GM23338 (cell line): ENCODE data around the gene SPACA4. TPM values are rescaled to one million over a fixed set of nuclear protein-coding genes. Genes with fewer than 3 reads are reported as not detected.
A peak's percentile ranks its signal among the peaks of the same experiment; 100 is the strongest.

Source experiments
- ATAC-seq: fragments of 200-7000 bp; cut with Tn5 transposase; 3 replicates; pipeline ENCODE4 v1.9.1; 2020
- DNase-seq: peaks from one replicate; pipeline ENCODE4 v3.0.0-alpha.2; 2015; ENCODE audit warnings: low spot score
- H2AFZ ChIP-seq: fragments of 200-600 bp; sonication (generic); 2 replicates; pipeline ENCODE4 v1.8.0; 2016; ENCODE audit warnings: antibody characterized with exemption, mild to moderate bottlenecking, moderate library complexity
- H3F3A ChIP-seq: fragments of 200-600 bp; sonication (generic); replicated peaks from 2 replicates; pipeline ENCODE4 v1.8.0; 2017; ENCODE audit warnings: antibody characterized with exemption, mixed run types, low read depth
- H3K27ac ChIP-seq: fragments of 200-600 bp; sonication (generic); 2 replicates; pipeline ENCODE4 v1.6.1; 2016; ENCODE audit warnings: low read depth
- H3K27me3 ChIP-seq: fragments of 200-600 bp; sonication (generic); 2 replicates; pipeline ENCODE4 v1.8.0; 2016; ENCODE audit warnings: mild to moderate bottlenecking, mixed run types, moderate library complexity; ENCODE audit not compliant: insufficient read depth
- H3K36me3 ChIP-seq: fragments of 200-600 bp; sonication (generic); 2 replicates; pipeline ENCODE4 v1.8.0; 2016; ENCODE audit warnings: mild to moderate bottlenecking; ENCODE audit not compliant: insufficient read depth
- H3K4me1 ChIP-seq: fragments of 200-600 bp; sonication (generic); 2 replicates; pipeline ENCODE4 v1.8.0; 2016; ENCODE audit warnings: mild to moderate bottlenecking, moderate library complexity; ENCODE audit not compliant: insufficient read depth
- H3K4me2 ChIP-seq: fragments of 200-600 bp; sonication (generic); 2 replicates; pipeline ENCODE4 v1.7.1; 2017; ENCODE audit warnings: mixed run types
- H3K4me3 ChIP-seq: fragments of 200-600 bp; sonication (generic); 2 replicates; pipeline ENCODE4 v1.6.1; 2016; ENCODE audit warnings: mixed run types
- H3K79me2 ChIP-seq: fragments of 200-600 bp; sonication (generic); replicated peaks from 2 replicates; pipeline ENCODE4 v1.8.0; 2017; ENCODE audit warnings: mild to moderate bottlenecking; ENCODE audit not compliant: insufficient read depth
- H3K9me2 ChIP-seq: fragments of 200-600 bp; sonication (generic); 2 replicates; pipeline ENCODE4 v1.8.0; 2017; ENCODE audit not compliant: insufficient read depth
- H4K20me1 ChIP-seq: fragments of 200-600 bp; sonication (generic); replicated peaks from 2 replicates; pipeline ENCODE4 v1.8.0; 2017; ENCODE audit warnings: mild to moderate bottlenecking; ENCODE audit not compliant: insufficient read depth
- H3K27ac Mint-ChIP-seq: 2 replicates; pipeline ENCODE4 v1.8.0; 2020; ENCODE audit warnings: inconsistent platforms, mild to moderate bottlenecking, moderate library complexity, mixed read lengths
- H3K27me3 Mint-ChIP-seq: 3 replicates; pipeline ENCODE4 v1.8.0; 2022; ENCODE audit warnings: low read depth, mild to moderate bottlenecking, moderate library complexity, mixed read lengths, inconsistent platforms; ENCODE audit not compliant: insufficient read depth, poor library complexity
- H3K36me3 Mint-ChIP-seq: 3 replicates; pipeline ENCODE4 v1.8.0; 2021; ENCODE audit warnings: low read depth, mild to moderate bottlenecking, inconsistent platforms, moderate library complexity, mixed read lengths
- H3K4me1 Mint-ChIP-seq: 3 replicates; pipeline ENCODE4 v1.8.0; 2020; ENCODE audit warnings: mild to moderate bottlenecking, inconsistent platforms, mixed read lengths
- H3K4me3 Mint-ChIP-seq: 3 replicates; pipeline ENCODE4 v1.8.0; 2021; ENCODE audit warnings: moderate library complexity, mild to moderate bottlenecking, inconsistent platforms, mixed read lengths
- H3K9me3 Mint-ChIP-seq: 3 replicates; pipeline ENCODE4 v1.8.0; 2020; ENCODE audit warnings: moderate library complexity, mild to moderate bottlenecking, inconsistent platforms, mixed read lengths
- NANOG ChIP-seq: IDR thresholded peaks from 2 replicates; pipeline ENCODE4 v1.6.1; 2016; ENCODE audit warnings: antibody characterized with exemption, borderline replicate concordance
- POLR2AphosphoS5 ChIP-seq: IDR thresholded peaks from 2 replicates; pipeline ENCODE4 v1.6.1; 2016; ENCODE audit warnings: antibody characterized with exemption, low read depth
- STAT1 ChIP-seq: IDR thresholded peaks from one replicate; pipeline ENCODE4 v1.6.1; 2016; ENCODE audit warnings: antibody characterized with exemption; ENCODE audit not compliant: unreplicated experiment
- ZNF114 ChIP-seq: fragments of 250-450 bp; sonication (Bioruptor Pico); IDR thresholded peaks from 2 replicates; pipeline ENCODE4 v1.5.0; 2020; ENCODE audit warnings: mild to moderate bottlenecking, moderate library complexity
- ZNF331 ChIP-seq: fragments of 250-450 bp; sonication (Bioruptor Pico); IDR thresholded peaks from 2 replicates; pipeline ENCODE4 v1.5.0; 2020; ENCODE audit warnings: low read depth, mild to moderate bottlenecking, moderate library complexity
- polyA plus RNA-seq: library from polyadenylated mRNA; unstranded; fragments of >200 nt; fragmentation: Nextera tagmentation; extraction: Ambion mirVana; gene quantifications from 2 replicates; pipeline ENCODE4 v1.2.1, GENCODE V29; 2016
- total RNA-seq: library from RNA; depleted of rRNA; stranded (reverse); fragments of >200 nt; shearing (Covaris generic); gene quantifications from 2 replicates; pipeline ENCODE4 v1.2.3, GENCODE V29; 2014
- TF ChIP-seq, protein P1 (sequence below): fragments of 250-450 bp; sonication (Bioruptor Pico); IDR thresholded peaks from 2 replicates; pipeline ENCODE4 v1.5.0; 2020; ENCODE audit warnings: mild to moderate bottlenecking, moderate library complexity
- TF ChIP-seq, protein P2 (sequence below): IDR thresholded peaks from 2 replicates; pipeline ENCODE4 v1.6.1; 2016; ENCODE audit warnings: antibody characterized with exemption
- TF ChIP-seq, protein P3 (sequence below): IDR thresholded peaks from one replicate; pipeline ENCODE4 v1.6.1; 2018; ENCODE audit warnings: antibody characterized with exemption; ENCODE audit not compliant: unreplicated experiment

Gene SPACA4
- total and polyA plus RNA-seq, 2 experiments from 2014 or later, result not detected

DNA sequence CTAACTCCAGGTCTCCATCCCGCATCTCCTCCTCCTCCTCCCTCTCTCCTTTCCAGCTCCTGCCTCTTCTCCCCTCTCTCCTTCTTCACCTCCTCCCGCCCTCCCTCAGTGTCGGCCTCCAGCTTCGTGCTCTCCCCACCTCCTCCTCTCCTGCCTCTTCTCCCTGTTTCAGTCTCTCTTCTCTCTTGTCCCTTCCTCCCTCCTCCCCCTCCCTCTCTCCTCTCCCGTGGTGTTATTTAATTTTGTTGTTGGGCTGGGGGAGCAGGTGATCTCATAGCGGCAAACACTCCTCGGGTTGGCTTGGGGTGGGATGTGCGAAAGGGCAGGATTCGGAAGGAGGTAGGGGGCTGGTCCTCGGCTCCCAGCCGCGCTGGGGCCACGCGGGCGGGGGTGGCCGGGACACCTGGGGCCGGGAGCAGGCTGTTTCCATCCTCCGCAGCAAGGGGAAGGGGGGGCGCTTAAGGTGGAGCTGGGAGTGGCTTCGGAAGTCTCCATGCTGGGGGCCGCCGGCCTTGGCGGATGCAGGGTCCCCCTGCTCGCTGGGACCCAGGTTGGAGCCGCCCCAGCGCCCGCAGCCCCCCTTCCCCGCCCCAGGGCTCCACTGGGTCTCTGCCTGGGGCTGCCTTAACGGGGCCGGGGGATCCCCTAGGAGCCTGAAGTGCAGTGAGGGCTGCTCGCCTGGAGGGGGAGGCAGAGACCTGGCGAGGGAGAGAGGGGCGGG is 39.6 kb downstream of the SPACA4 start, which contains the start of gene CA11 (continued):
- TF ChIP-seq, protein P1, sequence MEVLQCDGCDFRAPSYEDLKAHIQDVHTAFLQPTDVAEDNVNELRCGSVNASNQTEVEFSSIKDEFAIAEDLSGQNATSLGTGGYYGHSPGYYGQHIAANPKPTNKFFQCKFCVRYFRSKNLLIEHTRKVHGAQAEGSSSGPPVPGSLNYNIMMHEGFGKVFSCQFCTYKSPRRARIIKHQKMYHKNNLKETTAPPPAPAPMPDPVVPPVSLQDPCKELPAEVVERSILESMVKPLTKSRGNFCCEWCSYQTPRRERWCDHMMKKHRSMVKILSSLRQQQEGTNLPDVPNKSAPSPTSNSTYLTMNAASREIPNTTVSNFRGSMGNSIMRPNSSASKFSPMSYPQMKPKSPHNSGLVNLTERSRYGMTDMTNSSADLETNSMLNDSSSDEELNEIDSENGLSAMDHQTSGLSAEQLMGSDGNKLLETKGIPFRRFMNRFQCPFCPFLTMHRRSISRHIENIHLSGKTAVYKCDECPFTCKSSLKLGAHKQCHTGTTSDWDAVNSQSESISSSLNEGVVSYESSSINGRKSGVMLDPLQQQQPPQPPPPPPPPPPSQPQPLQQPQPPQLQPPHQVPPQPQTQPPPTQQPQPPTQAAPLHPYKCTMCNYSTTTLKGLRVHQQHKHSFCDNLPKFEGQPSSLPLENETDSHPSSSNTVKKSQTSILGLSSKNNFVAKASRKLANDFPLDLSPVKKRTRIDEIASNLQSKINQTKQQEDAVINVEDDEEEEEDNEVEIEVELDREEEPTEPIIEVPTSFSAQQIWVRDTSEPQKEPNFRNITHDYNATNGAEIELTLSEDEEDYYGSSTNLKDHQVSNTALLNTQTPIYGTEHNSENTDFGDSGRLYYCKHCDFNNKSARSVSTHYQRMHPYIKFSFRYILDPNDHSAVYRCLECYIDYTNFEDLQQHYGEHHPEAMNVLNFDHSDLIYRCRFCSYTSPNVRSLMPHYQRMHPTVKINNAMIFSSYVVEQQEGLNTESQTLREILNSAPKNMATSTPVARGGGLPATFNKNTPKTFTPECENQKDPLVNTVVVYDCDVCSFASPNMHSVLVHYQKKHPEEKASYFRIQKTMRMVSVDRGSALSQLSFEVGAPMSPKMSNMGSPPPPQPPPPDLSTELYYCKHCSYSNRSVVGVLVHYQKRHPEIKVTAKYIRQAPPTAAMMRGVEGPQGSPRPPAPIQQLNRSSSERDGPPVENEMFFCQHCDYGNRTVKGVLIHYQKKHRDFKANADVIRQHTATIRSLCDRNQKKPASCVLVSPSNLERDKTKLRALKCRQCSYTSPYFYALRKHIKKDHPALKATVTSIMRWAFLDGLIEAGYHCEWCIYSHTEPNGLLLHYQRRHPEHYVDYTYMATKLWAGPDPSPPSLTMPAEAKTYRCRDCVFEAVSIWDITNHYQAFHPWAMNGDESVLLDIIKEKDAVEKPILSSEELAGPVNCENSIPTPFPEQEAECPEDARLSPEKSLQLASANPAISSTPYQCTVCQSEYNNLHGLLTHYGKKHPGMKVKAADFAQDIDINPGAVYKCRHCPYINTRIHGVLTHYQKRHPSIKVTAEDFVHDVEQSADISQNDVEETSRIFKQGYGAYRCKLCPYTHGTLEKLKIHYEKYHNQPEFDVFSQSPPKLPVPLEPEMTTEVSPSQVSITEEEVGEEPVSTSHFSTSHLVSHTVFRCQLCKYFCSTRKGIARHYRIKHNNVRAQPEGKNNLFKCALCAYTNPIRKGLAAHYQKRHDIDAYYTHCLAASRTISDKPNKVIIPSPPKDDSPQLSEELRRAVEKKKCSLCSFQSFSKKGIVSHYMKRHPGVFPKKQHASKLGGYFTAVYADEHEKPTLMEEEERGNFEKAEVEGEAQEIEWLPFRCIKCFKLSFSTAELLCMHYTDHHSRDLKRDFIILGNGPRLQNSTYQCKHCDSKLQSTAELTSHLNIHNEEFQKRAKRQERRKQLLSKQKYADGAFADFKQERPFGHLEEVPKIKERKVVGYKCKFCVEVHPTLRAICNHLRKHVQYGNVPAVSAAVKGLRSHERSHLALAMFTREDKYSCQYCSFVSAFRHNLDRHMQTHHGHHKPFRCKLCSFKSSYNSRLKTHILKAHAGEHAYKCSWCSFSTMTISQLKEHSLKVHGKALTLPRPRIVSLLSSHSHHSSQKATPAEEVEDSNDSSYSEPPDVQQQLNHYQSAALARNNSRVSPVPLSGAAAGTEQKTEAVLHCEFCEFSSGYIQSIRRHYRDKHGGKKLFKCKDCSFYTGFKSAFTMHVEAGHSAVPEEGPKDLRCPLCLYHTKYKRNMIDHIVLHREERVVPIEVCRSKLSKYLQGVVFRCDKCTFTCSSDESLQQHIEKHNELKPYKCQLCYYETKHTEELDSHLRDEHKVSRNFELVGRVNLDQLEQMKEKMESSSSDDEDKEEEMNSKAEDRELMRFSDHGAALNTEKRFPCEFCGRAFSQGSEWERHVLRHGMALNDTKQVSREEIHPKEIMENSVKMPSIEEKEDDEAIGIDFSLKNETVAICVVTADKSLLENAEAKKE (CRISPR knock-in tag), result 0 out of 2 replicates have a peak, but pooled peaks have one; percentile 45
- no peak for TF ChIP-seq ZNF114
- TF ChIP-seq NANOG, result no peak
- TF ChIP-seq, protein P2, sequence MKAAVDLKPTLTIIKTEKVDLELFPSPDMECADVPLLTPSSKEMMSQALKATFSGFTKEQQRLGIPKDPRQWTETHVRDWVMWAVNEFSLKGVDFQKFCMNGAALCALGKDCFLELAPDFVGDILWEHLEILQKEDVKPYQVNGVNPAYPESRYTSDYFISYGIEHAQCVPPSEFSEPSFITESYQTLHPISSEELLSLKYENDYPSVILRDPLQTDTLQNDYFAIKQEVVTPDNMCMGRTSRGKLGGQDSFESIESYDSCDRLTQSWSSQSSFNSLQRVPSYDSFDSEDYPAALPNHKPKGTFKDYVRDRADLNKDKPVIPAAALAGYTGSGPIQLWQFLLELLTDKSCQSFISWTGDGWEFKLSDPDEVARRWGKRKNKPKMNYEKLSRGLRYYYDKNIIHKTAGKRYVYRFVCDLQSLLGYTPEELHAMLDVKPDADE, result no peak
- peak; percentile 49; the same call in 1 of the 2 replicates for TF ChIP-seq POLR2AphosphoS5

DNA sequence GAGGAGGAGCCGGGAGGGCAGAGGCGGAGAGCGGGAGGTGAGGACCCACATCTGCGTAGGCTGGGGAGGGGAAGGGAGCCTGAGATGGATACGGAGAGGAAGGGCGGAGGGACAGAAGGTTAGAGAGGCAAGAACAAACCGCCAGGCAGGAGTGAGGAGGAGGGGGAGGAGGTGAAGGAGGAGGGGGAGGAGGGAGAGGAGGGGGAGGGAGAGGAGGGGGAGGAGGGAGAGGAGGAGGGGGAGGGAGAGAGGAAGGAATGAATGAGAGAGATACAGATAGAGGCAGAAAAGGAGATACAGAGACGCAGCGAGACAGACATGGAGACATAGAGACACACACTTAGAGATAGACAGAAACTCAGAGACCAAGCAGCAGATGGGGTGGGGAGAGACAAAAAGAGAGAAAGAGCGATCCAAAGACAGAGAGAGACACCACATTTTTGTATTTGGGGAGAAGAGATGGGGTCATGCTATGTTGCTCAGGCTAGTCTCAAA is 40.2 kb downstream of the SPACA4 start:
- Histone ChIP-seq H3F3A (0 out of 2 replicates have a peak, but pooled peaks cover 13% of the 10 kb centered on the region), H3K36me3 (no peaks in the 10 kb centered on the region), H3K9me2 (no peaks in the 10 kb centered on the region), H3K4me2 (peak overlapping the region; percentile 64), H3K4me1 (peaks cover 5% of the 10 kb centered on the region; the same call in 1 of the 2 replicates), H3K4me3 (peak overlapping the region; percentile 75; the same call in 1 of the 2 replicates), H4K20me1 (no peaks in the 10 kb centered on the region), H3K79me2 (no peaks in the 10 kb centered on the region), H2AFZ (no peak overlapping the region), H3K27me3 (no peaks in the 10 kb centered on the region), H3K27ac (no peak overlapping the region)
- no peak for ATAC-seq
- peak; percentile 99 for DNase-seq
- H3K36me3 Mint-ChIP-seq, result peaks cover 11% of the 10 kb centered on the region
- peaks cover 3% of the 10 kb centered on the region; the same call in 1 of the 3 replicates for H3K9me3 Mint-ChIP-seq
- peak overlapping the region; percentile 63 for H3K4me3 Mint-ChIP-seq
- no peak overlapping the region for H3K27ac Mint-ChIP-seq
- peaks cover 16% of the 10 kb centered on the region for H3K27me3 Mint-ChIP-seq
- H3K4me1 Mint-ChIP-seq, result peaks cover 10% of the 10 kb centered on the region
- TF ChIP-seq, protein P2, result no peak
- no peak for TF ChIP-seq ZNF331 (CRISPR knock-in tag)
- no peak for TF ChIP-seq STAT1
- TF ChIP-seq, protein P3, sequence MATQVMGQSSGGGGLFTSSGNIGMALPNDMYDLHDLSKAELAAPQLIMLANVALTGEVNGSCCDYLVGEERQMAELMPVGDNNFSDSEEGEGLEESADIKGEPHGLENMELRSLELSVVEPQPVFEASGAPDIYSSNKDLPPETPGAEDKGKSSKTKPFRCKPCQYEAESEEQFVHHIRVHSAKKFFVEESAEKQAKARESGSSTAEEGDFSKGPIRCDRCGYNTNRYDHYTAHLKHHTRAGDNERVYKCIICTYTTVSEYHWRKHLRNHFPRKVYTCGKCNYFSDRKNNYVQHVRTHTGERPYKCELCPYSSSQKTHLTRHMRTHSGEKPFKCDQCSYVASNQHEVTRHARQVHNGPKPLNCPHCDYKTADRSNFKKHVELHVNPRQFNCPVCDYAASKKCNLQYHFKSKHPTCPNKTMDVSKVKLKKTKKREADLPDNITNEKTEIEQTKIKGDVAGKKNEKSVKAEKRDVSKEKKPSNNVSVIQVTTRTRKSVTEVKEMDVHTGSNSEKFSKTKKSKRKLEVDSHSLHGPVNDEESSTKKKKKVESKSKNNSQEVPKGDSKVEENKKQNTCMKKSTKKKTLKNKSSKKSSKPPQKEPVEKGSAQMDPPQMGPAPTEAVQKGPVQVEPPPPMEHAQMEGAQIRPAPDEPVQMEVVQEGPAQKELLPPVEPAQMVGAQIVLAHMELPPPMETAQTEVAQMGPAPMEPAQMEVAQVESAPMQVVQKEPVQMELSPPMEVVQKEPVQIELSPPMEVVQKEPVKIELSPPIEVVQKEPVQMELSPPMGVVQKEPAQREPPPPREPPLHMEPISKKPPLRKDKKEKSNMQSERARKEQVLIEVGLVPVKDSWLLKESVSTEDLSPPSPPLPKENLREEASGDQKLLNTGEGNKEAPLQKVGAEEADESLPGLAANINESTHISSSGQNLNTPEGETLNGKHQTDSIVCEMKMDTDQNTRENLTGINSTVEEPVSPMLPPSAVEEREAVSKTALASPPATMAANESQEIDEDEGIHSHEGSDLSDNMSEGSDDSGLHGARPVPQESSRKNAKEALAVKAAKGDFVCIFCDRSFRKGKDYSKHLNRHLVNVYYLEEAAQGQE, result no peak
- TF ChIP-seq POLR2AphosphoS5, result no peak
